Sigmoid colon (tissue), 4 donors: ENCODE results near the gene GABRP.

Experiments used
- CTCF ChIP-seq, 4 experiments: fragments of 450-650 bp in 3 of 4; fragments of 200-600 bp in 1 of 4; IDR thresholded peaks; one replicate each; pipeline ENCODE4 v1.5.1; 2016 to 2019; ENCODE audit warnings: antibody characterized with exemption in 4 of 4, mild to moderate bottlenecking in 3 of 4, moderate library complexity in 2 of 4
- POLR2A ChIP-seq, 2 donors: fragments of 450-650 bp; IDR thresholded peaks; one replicate each; pipeline ENCODE4 v1.6.1; 2016; ENCODE audit warnings: antibody characterized with exemption in 2 of 2, mild to moderate bottlenecking in 2 of 2, moderate library complexity in 2 of 2
- POLR2AphosphoS5 ChIP-seq, 4 donors: sonication (generic); formaldehyde crosslinking; IDR thresholded peaks; one replicate each; pipeline ENCODE4 v1.6.1; 2017; ENCODE audit warnings: antibody characterized with exemption in 4 of 4

GRCh38 chr5:170818232-170818631 is 34.7 kb downstream of the GABRP start:
- TF ChIP-seq CTCF (IDR thresholded peaks at IDR 0.05) (no peak), POLR2AphosphoS5 (IDR thresholded peaks at IDR 0.05) (no peak), POLR2A (IDR thresholded peaks at IDR 0.05) (no peak)
